GM21381 (cell line): ENCODE results near the gene YIPF1.

Experiments
- ATAC-seq: cut with Tn5 transposase; IDR thresholded peaks from one replicate; pipeline ENCODE4 v1.9.1; 2021; ENCODE audit warnings: mild to moderate bottlenecking, moderate library complexity; ENCODE audit not compliant: unreplicated experiment

Gene YIPF1

GRCh38 chr1:53889304-53890298 is at the start of gene YIPF1:
Gene YIPF1, minus strand, starts transcription at chr1:53889797. Its CDS starts 860 bp downstream, at chr1:53888937.
- ATAC-seq, result peak; percentile 93

GRCh38 chr1:53938136-53938830 is 48.7 kb upstream of the YIPF1 start:
- no peak for ATAC-seq

DNA sequence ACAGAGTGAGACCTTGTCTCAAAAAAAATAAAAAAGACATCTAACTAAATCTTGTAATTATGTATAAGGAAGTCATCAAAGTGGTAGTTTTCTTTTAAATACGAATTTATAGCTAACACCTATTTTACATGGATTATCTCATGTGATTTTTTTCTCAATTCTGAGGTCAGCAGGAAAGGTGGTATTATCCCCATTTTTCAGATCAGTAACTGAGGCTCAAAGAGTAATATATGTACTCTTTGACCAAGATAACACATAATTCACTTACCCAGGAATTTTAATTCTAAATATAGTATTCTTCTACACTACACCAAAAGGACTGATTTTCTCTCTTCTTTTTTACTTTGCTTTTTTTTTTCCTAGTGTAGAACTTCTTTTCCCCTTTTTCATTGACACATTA is 46.8 kb upstream of the YIPF1 start:
- no peak for ATAC-seq

GRCh38 chr1:53934170-53934765 is 44.7 kb upstream of the YIPF1 start:
- no peak for ATAC-seq

DNA sequence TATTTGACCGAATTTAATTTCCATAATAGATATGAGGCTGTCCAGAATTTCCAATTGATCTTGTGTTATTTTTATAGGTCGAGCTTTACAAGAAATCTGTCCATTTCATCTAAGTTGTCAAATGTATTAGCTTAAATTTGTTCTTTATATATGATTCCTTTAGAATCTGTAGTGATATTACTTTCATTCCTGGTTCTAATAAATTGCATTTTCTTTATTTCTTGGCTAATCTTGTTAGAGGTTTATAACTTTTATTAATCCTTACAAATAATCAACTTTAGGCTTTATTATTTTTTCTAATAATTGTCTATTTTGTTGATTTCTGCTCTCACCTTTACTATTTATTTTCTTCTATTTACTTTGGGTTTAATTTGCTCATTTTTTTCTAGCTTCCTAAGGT is 41.9 kb upstream of the YIPF1 start:
- no peak for ATAC-seq

DNA sequence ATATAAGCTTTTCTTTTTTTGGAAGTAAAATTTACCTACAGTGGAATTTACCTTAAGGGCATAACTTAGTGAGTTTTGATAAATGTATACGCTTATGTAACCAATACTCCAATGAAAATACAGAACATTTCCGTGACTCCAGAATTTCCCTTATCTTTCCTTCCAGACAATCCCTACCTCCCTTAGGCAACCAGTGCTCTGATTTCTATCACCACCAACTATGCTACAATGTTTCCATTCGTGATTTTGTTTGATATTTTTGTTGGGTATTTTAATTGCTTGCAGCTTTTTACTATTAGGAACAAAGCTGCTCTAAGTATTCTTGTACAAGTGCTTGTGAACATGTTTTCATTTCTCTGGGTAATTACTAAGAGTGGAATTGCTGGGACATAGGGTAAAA is 41.3 kb upstream of the YIPF1 start:
- no peak for ATAC-seq

GRCh38 chr1:53929246-53929960 is 39.8 kb upstream of the YIPF1 start:
- ATAC-seq, result no peak

DNA sequence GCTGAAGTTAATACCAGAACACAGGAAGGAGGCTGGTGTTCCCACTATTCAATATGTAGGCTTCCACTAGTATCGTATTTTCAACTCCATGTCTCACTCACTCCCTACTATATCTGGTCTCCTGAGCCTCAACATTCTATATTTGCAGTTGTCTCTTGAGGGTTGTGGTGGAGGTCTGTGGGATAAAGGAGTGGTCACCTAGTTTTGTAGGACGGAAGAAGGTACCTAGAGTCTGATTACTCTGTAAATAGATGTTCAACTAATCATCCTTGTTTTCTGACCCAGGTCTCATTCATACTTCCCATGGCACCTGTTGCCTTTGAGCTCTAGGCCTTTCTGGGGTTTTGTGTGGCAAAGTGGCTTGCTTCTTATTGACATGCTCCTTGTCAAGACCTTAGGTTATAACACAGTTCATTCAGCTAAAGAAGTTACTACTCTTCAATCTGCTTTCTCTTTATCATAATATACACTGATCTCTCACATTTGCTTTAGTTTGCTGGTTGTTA is 37.8 kb upstream of the YIPF1 start:
- ATAC-seq, result no peak

- ATAC-seq, result no peak
Measured at GRCh38 chr1:53919675-53920066, 30.1 kb upstream of the YIPF1 start.

GRCh38 chr1:53918343-53918742 is 28.7 kb upstream of the YIPF1 start:
- ATAC-seq, result no peak

GRCh38 chr1:53913352-53914033 is 23.9 kb upstream of the YIPF1 start:
- ATAC-seq, result no peak

- no peak for ATAC-seq
Measured at GRCh38 chr1:53911442-53911841, 21.8 kb upstream of the YIPF1 start.

DNA sequence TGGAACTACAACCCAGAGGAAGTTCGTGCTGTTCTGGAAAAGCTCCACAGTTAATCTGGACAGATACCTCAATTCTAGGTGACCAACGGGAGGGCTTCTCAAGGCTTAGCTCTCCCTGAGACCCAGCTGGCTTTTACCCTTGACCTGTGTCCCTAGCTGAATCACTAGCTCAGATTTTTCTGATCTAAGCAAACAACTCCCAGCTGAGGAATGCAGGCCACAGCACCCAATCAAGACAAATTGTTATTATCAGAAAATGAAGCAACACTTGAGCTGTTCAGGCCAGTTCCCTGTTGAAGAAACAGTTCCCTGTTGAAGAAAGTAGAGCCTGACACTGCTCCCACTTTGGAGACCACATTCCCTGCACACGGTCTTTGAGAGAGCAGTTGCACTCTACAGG is 20.3 kb upstream of the YIPF1 start:
- ATAC-seq, result no peak

DNA sequence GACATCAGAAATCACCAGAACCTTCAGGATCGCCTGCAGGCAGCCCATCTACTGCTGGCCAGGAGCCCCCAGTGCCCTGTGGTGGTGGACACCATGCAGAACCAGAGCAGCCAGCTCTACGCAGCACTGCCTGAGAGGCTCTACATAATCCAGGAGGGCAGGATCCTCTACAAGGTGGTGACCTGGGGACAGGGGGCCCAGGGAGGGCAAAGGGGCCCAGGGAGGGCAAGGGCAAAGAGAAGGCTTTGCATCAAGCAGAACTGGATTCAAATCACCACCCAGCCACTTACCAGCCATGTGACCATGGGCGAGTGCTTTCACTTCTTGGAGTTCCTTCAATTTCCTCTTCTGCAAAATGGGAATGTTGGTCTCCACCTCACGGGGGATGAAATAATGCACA is 16.5 kb upstream of the YIPF1 start:
- no peak for ATAC-seq

DNA sequence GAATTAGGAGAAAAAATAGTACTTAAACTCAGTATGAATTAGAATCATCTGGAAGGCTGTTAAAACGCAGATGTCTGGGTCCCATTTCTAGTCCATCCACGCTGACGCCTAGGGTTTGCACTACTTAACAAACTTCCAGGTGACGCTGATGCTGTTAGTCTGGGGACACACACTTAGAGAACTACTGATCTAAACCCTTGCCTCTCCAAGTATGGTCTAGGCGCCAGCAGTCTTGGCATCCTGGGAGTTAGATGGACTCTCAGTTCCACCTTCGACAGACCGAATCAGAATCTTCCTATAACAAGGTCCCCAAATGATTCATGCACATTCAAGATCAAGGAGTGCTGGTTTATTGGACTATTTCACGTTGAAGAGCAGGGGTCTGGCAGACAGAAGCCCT is 15.9 kb upstream of the YIPF1 start:
- no peak for ATAC-seq

DNA sequence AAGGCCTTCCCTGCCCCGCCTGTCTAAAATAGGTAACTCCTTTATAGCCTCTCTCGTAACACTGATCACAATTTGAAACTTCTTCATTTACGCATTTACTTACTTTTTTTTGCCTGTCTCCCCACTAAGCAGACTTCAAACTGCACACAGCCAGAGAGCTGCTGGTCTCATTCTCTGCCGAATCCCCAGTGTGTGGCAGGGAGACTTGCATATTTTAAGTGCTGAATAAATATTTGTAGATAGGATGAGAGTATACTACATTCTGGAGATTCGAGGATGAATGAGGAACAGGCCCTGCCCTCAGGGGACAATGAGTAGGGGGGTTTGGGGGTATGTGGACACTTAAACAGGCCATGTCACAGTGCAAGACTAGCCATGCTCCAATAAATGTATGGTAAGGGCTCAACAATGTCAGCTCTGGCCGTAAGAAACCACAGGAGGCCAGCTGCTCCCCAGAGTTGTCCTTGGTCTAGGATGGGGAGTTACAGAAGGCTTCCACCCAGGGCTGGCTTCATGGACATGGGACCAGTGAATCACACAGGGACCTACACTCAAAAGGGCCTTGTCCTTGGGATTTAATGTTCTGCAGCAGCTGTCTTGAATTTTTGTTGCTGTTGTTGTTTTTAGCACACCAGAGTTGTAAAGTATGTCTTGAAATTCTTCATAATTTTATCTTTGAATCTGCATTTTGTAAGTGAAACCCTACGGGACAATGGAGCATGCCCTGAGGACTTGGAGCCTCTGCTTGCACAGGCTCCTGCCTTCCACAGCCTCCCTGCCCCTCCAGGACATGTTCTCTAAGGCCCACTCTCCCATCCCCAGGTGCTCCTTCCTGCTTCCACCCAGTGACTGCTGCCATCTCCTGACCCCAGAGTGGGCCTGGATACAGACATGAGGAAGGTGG is 12.9 kb upstream of the YIPF1 start:
- no peak for ATAC-seq

DNA sequence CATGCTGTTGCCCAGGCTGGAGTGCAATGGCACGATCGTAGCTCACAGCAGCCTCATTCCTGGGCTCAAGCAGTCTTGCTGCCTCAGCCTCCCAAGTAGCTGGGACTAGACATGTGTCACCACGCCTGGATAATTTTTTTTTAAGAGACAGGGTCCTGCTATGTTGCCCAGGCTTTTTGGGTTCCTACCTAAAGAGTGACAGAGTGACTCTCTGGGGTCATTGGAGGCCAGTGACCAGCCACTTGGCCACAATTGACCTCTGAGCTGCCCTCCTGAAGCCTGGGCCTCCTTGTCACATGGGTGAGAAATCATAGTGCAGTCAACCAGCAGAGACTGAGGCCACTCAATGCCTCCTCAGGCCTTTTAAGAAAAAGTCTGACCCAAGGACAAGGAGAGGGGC is 10.1 kb upstream of the YIPF1 start:
- ATAC-seq, result no peak

- ATAC-seq, result no peak
Measured at GRCh38 chr1:53899206-53899628, 9.6 kb upstream of the YIPF1 start.

- ATAC-seq, result no peak
Measured at GRCh38 chr1:53896635-53897229, 7.1 kb upstream of the YIPF1 start.
